Measurements from ENCODE around the gene PRDM11.
A peak's percentile ranks its signal among the peaks of the same experiment; 100 is the strongest.

Gene PRDM11

GRCh38 chr11:45263773-45264172 is 117.3 kb downstream of the PRDM11 start:
- Histone ChIP-seq H3K4me1 (ENCODE audit: control insufficient read depth in 1 of 2, insufficient read depth in 2 of 2, low read length in 2 of 2) (peaks cover 0 to 4% of the 10 kb centered on the region in 2 donors), H3K27ac (ENCODE audit: low read length) (no peak overlapping the region), H3K27me3 (ENCODE audit: low read depth, low read length) (no peaks in the 10 kb centered on the region)

GRCh38 chr11:45264839-45265515 is 118.5 kb downstream of the PRDM11 start:
- Histone ChIP-seq H3K4me1 (ENCODE audit: control insufficient read depth in 1 of 2, insufficient read depth in 2 of 2, low read length in 2 of 2) (peaks cover 0 to 4% of the 10 kb centered on the region in 2 donors), H3K9me3 (ENCODE audit: control insufficient read depth in 1 of 2, low read length in 2 of 2) (no peaks in the 10 kb centered on the region), H3K27ac (ENCODE audit: low read length) (no peak overlapping the region), H3K36me3 (ENCODE audit: control insufficient read depth in 1 of 2, insufficient read depth in 2 of 2, low read length in 2 of 2) (no peaks in the 10 kb centered on the region), H3K4me3 (ENCODE audit: low read depth in 1 of 2, low read length in 2 of 2) (no peak overlapping the region), H3K27me3 (ENCODE audit: low read depth, low read length) (no peaks in the 10 kb centered on the region)

More at GRCh38 chr11:45263773-45264172, 117.3 kb downstream of the PRDM11 start:
- Histone ChIP-seq H3K9me3 (ENCODE audit: control insufficient read depth in 1 of 2, low read length in 2 of 2) (no peaks in the 10 kb centered on the region), H3K36me3 (ENCODE audit: control insufficient read depth in 1 of 2, insufficient read depth in 2 of 2, low read length in 2 of 2) (no peaks in the 10 kb centered on the region), H3K4me3 (ENCODE audit: low read depth in 1 of 2, low read length in 2 of 2) (no peak overlapping the region)

GRCh38 chr11:45265969-45266675 is 119.7 kb downstream of the PRDM11 start:
- H3K9me3 ChIP-seq (ENCODE audit: control insufficient read depth in 1 of 2, low read length in 2 of 2) = no peaks in the 10 kb centered on the region
- H3K4me3 ChIP-seq (ENCODE audit: low read depth in 1 of 2, low read length in 2 of 2) = no peak overlapping the region
- H3K4me1 ChIP-seq (ENCODE audit: control insufficient read depth in 1 of 2, insufficient read depth in 2 of 2, low read length in 2 of 2) = peaks cover 0 to 4% of the 10 kb centered on the region in 2 donors
- no peaks in the 10 kb centered on the region for H3K27me3 ChIP-seq (ENCODE audit: low read depth, low read length)
- H3K27ac ChIP-seq (ENCODE audit: low read length) = peak overlapping the region; percentile 46
- H3K36me3 ChIP-seq (ENCODE audit: control insufficient read depth in 1 of 2, insufficient read depth in 2 of 2, low read length in 2 of 2) = no peaks in the 10 kb centered on the region

GRCh38 chr11:45266676-45267020 is 120.2 kb downstream of the PRDM11 start:
- Histone ChIP-seq H3K4me3 (ENCODE audit: low read depth in 1 of 2, low read length in 2 of 2) (no peak overlapping the region), H3K27ac (ENCODE audit: low read length) (no peak overlapping the region)

GRCh38 chr11:45267052-45267451 is 120.6 kb downstream of the PRDM11 start:
- H3K4me1 ChIP-seq (ENCODE audit: control insufficient read depth in 1 of 2, insufficient read depth in 2 of 2, low read length in 2 of 2) = peaks cover 0 to 4% of the 10 kb centered on the region in 2 donors
- H3K27ac ChIP-seq (ENCODE audit: low read length) = no peak overlapping the region
- H3K4me3 ChIP-seq (ENCODE audit: low read depth in 1 of 2, low read length in 2 of 2) = no peak overlapping the region
- no peaks in the 10 kb centered on the region for H3K36me3 ChIP-seq (ENCODE audit: control insufficient read depth in 1 of 2, insufficient read depth in 2 of 2, low read length in 2 of 2)
- H3K27me3 ChIP-seq (ENCODE audit: low read depth, low read length) = no peaks in the 10 kb centered on the region
- H3K9me3 ChIP-seq (ENCODE audit: control insufficient read depth in 1 of 2, low read length in 2 of 2) = no peaks in the 10 kb centered on the region

More at GRCh38 chr11:45266676-45267020, 120.2 kb downstream of the PRDM11 start:
- Histone ChIP-seq H3K36me3 (ENCODE audit: control insufficient read depth in 1 of 2, insufficient read depth in 2 of 2, low read length in 2 of 2) (no peaks in the 10 kb centered on the region), H3K4me1 (ENCODE audit: control insufficient read depth in 1 of 2, insufficient read depth in 2 of 2, low read length in 2 of 2) (peaks cover 0 to 4% of the 10 kb centered on the region in 2 donors), H3K9me3 (ENCODE audit: control insufficient read depth in 1 of 2, low read length in 2 of 2) (no peaks in the 10 kb centered on the region), H3K27me3 (ENCODE audit: low read depth, low read length) (no peaks in the 10 kb centered on the region)

GRCh38 chr11:45267652-45268299 is 121.3 kb downstream of the PRDM11 start:
- Histone ChIP-seq H3K4me1 (ENCODE audit: control insufficient read depth in 1 of 2, insufficient read depth in 2 of 2, low read length in 2 of 2) (peaks cover 0 to 4% of the 10 kb centered on the region in 2 donors), H3K27ac (ENCODE audit: low read length) (no peak overlapping the region), H3K4me3 (ENCODE audit: low read depth in 1 of 2, low read length in 2 of 2) (no peak overlapping the region), H3K27me3 (ENCODE audit: low read depth, low read length) (no peaks in the 10 kb centered on the region), H3K9me3 (ENCODE audit: control insufficient read depth in 1 of 2, low read length in 2 of 2) (no peaks in the 10 kb centered on the region), H3K36me3 (ENCODE audit: control insufficient read depth in 1 of 2, insufficient read depth in 2 of 2, low read length in 2 of 2) (no peaks in the 10 kb centered on the region)

- H3K36me3 ChIP-seq (ENCODE audit: control insufficient read depth in 1 of 2, insufficient read depth in 2 of 2, low read length in 2 of 2) = no peaks in the 10 kb centered on the region
- H3K27me3 ChIP-seq (ENCODE audit: low read depth, low read length) = no peaks in the 10 kb centered on the region
- H3K27ac ChIP-seq (ENCODE audit: low read length) = no peak overlapping the region
- H3K4me3 ChIP-seq (ENCODE audit: low read depth in 1 of 2, low read length in 2 of 2) = no peak overlapping the region
- H3K9me3 ChIP-seq (ENCODE audit: control insufficient read depth in 1 of 2, low read length in 2 of 2) = no peaks in the 10 kb centered on the region
- H3K4me1 ChIP-seq (ENCODE audit: control insufficient read depth in 1 of 2, insufficient read depth in 2 of 2, low read length in 2 of 2) = peaks cover 0 to 4% of the 10 kb centered on the region in 2 donors
These were observed 123.2 kb downstream of the PRDM11 start for GRCh38 chr11:45269678-45270077.

- Histone ChIP-seq H3K4me1 (ENCODE audit: control insufficient read depth in 1 of 2, insufficient read depth in 2 of 2, low read length in 2 of 2) (no peaks in the 10 kb centered on the region), H3K9me3 (ENCODE audit: control insufficient read depth in 1 of 2, low read length in 2 of 2) (no peaks in the 10 kb centered on the region), H3K27ac (ENCODE audit: low read length) (no peak overlapping the region), H3K27me3 (ENCODE audit: low read depth, low read length) (no peaks in the 10 kb centered on the region), H3K36me3 (ENCODE audit: control insufficient read depth in 1 of 2, insufficient read depth in 2 of 2, low read length in 2 of 2) (no peaks in the 10 kb centered on the region), H3K4me3 (ENCODE audit: low read depth in 1 of 2, low read length in 2 of 2) (no peak overlapping the region)
These were observed 124.7 kb downstream of the PRDM11 start for GRCh38 chr11:45270946-45271716.

GRCh38 chr11:45272701-45273100 is 126.3 kb downstream of the PRDM11 start:
- H3K36me3 ChIP-seq (ENCODE audit: control insufficient read depth in 1 of 2, insufficient read depth in 2 of 2, low read length in 2 of 2) = no peaks in the 10 kb centered on the region
- no peaks in the 10 kb centered on the region for H3K4me1 ChIP-seq (ENCODE audit: control insufficient read depth in 1 of 2, insufficient read depth in 2 of 2, low read length in 2 of 2)
- no peak overlapping the region for H3K27ac ChIP-seq (ENCODE audit: low read length)
- no peaks in the 10 kb centered on the region for H3K9me3 ChIP-seq (ENCODE audit: control insufficient read depth in 1 of 2, low read length in 2 of 2)
- H3K27me3 ChIP-seq (ENCODE audit: low read depth, low read length) = no peaks in the 10 kb centered on the region
- H3K4me3 ChIP-seq (ENCODE audit: low read depth in 1 of 2, low read length in 2 of 2) = no peak overlapping the region

GRCh38 chr11:45273509-45273908 is 127.1 kb downstream of the PRDM11 start:
- no peaks in the 10 kb centered on the region for H3K27me3 ChIP-seq (ENCODE audit: low read depth, low read length)
- no peaks in the 10 kb centered on the region for H3K36me3 ChIP-seq (ENCODE audit: control insufficient read depth in 1 of 2, insufficient read depth in 2 of 2, low read length in 2 of 2)
- no peaks in the 10 kb centered on the region for H3K9me3 ChIP-seq (ENCODE audit: control insufficient read depth in 1 of 2, low read length in 2 of 2)
- no peaks in the 10 kb centered on the region for H3K4me1 ChIP-seq (ENCODE audit: control insufficient read depth in 1 of 2, insufficient read depth in 2 of 2, low read length in 2 of 2)
- no peak overlapping the region for H3K4me3 ChIP-seq (ENCODE audit: low read depth in 1 of 2, low read length in 2 of 2)
- H3K27ac ChIP-seq (ENCODE audit: low read length) = no peak overlapping the region

GRCh38 chr11:45274206-45274605 is 127.8 kb downstream of the PRDM11 start:
- Histone ChIP-seq H3K4me1 (ENCODE audit: control insufficient read depth in 1 of 2, insufficient read depth in 2 of 2, low read length in 2 of 2) (no peaks in the 10 kb centered on the region), H3K27ac (ENCODE audit: low read length) (no peak overlapping the region), H3K4me3 (ENCODE audit: low read depth in 1 of 2, low read length in 2 of 2) (no peak overlapping the region), H3K36me3 (ENCODE audit: control insufficient read depth in 1 of 2, insufficient read depth in 2 of 2, low read length in 2 of 2) (no peaks in the 10 kb centered on the region), H3K27me3 (ENCODE audit: low read depth, low read length) (no peaks in the 10 kb centered on the region), H3K9me3 (ENCODE audit: control insufficient read depth in 1 of 2, low read length in 2 of 2) (no peaks in the 10 kb centered on the region)

All from muscle layer of duodenum (tissue), 2 donors.